Activated T-cell treated with anti-CD3 and anti-CD28 coated beads, Interleukin-2, amount 50 U/mL, for 4 hours (primary cell): Measurements from ENCODE around the gene TRIP13. TPM values are rescaled to one million over a fixed set of nuclear protein-coding genes. Genes with fewer than 3 reads are reported as not detected.
A peak's percentile ranks its signal among the peaks of the same experiment; 100 is the strongest.
"Not testable (repeated sequence)": the region's sequence is repeated elsewhere in the genome, so short reads cannot be mapped to it uniquely, and the experiment has no call there.

Experiments used
- ATAC-seq, 2 donors: fragments of 200-7000 bp; cut with Tn5 transposase; one replicate each; pipeline ENCODE4 v1.10.0; 2021
- DNase-seq: peaks from one replicate; pipeline ENCODE4 v3.0.0-alpha.2; 2020
- H3K27me3 Mint-ChIP-seq: one replicate; pipeline ENCODE4 v1.8.0; 2021; ENCODE audit warnings: low read depth, mixed read lengths
- H3K36me3 Mint-ChIP-seq: one replicate; pipeline ENCODE4 v1.8.0; 2022; ENCODE audit warnings: mixed read lengths; ENCODE audit not compliant: insufficient read depth
- H3K4me1 Mint-ChIP-seq: one replicate; pipeline ENCODE4 v1.8.0; 2021; ENCODE audit warnings: low read depth, mixed read lengths
- H3K4me3 Mint-ChIP-seq: one replicate; pipeline ENCODE4 v1.8.0; 2021; ENCODE audit warnings: mild to moderate bottlenecking, moderate library complexity, mixed read lengths
- H3K9me3 Mint-ChIP-seq: one replicate; pipeline ENCODE4 v1.8.0; 2021; ENCODE audit warnings: mixed read lengths
- total RNA-seq, 3 donors: library from RNA; stranded (reverse); gene quantifications; one replicate each; pipeline ENCODE4 v1.2.1, GENCODE V29; 2021

Gene TRIP13
- total RNA-seq, 3 donors from 2014 or later, result 11.2 to 21.5 (median 18.5) TPM

DNA sequence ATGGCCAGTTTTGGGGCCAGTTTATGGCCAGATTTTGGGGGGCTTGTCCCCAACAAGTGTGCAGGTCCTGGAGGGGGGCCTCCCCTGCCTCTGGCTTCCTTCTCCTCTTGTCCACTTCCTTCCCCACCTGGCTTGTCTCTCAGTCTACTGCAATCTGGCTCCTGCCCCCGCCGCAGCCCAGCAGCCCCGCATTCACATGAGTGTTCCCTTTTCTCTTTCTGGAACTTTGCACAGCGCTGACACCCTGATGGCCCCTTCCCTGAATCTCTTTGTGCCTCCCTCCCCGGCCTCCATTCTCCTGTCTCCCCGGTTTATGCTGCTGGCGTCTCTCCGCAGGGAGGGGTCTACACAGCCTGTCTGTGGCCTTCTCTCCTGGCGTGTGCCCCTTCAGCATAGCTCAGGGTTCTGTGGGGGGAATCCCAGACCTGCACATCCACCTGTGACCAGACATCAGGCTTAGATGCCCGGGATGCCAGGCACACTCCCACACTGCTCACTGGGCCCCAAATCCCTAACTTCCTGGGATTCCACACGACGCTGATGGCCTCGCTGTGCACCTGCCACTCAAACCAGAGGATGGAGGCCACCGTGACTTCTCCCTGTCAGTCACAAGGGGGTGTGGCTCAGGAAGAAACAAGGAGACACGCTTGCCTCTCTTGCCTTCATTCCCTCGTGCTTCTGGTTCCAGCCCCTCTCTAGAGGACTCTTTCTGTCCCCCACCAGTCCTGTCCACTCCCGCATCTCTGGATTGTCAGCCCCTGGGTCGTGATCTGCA is 17.5 kb downstream of the TRIP13 start:
- DNase-seq, result no peak
- Mint-ChIP-seq H3K4me3 (no peak overlapping the region), H3K36me3 (peaks cover 9% of the 10 kb centered on the region), H3K4me1 (peaks cover 12% of the 10 kb centered on the region), H3K27me3 (no peaks in the 10 kb centered on the region), H3K9me3 (no peaks in the 10 kb centered on the region)
- no peak for ATAC-seq

GRCh38 chr5:910769-911160 is 18.1 kb downstream of the TRIP13 start:
- no peak for ATAC-seq
- H3K4me1 Mint-ChIP-seq, result peaks cover 12% of the 10 kb centered on the region
- no peaks in the 10 kb centered on the region for H3K27me3 Mint-ChIP-seq
- no peaks in the 10 kb centered on the region for H3K9me3 Mint-ChIP-seq
- H3K36me3 Mint-ChIP-seq, result peaks cover 9% of the 10 kb centered on the region
- H3K4me3 Mint-ChIP-seq, result no peak overlapping the region
- DNase-seq, result no peak

DNA sequence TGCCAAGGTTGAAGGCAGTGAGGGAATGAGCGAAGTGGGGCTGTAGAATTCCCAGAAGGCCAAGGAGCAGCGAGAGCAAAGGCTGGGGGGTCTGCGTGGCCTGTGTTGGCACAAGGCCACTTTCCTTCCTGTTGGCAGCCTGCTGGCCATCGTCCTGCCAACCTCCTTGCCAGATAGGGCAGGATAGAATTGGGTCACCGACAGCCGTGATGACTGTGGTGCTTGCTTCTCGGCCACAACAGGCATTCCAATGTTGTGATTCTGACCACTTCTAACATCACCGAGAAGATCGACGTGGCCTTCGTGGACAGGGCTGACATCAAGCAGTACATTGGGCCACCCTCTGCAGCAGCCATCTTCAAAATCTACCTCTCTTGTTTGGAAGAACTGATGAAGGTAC is 18.9 kb downstream of the TRIP13 start:
- DNase-seq (no peak), ATAC-seq (no peak)
- H3K4me1 Mint-ChIP-seq, result peaks cover 12% of the 10 kb centered on the region
- no peaks in the 10 kb centered on the region for H3K9me3 Mint-ChIP-seq
- no peak overlapping the region for H3K4me3 Mint-ChIP-seq
- H3K27me3 Mint-ChIP-seq, result no peaks in the 10 kb centered on the region
- peaks cover 9% of the 10 kb centered on the region for H3K36me3 Mint-ChIP-seq

GRCh38 chr5:912280-913091 is 19.8 kb downstream of the TRIP13 start:
- DNase-seq, result peak; percentile 62
- Mint-ChIP-seq H3K9me3 (no peaks in the 10 kb centered on the region), H3K4me1 (peaks cover 12% of the 10 kb centered on the region), H3K27me3 (no peaks in the 10 kb centered on the region), H3K4me3 (peak overlapping the region; percentile 29), H3K36me3 (peaks cover 9% of the 10 kb centered on the region)
- ATAC-seq, result peak; percentile 90 to 96

DNA sequence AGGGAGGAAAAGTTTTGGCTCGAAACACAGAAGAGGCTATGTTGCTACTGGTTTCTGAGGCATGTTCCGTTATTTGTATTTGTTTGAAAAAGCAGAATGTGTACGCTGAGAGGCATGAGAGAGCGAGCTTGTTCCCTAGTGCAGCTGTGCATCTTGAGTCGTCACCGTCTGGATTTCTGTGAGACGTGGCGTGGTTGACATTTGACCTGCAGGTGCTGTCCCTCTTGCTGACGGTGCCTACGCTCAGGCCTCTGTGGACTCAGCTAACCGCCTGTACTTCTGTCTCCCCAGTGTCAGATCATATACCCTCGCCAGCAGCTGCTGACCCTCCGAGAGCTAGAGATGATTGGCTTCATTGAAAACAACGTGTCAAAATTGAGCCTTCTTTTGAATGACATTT is 21.5 kb downstream of the TRIP13 start:
- Mint-ChIP-seq H3K9me3 (no peaks in the 10 kb centered on the region), H3K4me1 (peaks cover 12% of the 10 kb centered on the region), H3K27me3 (no peaks in the 10 kb centered on the region), H3K36me3 (peaks cover 9% of the 10 kb centered on the region), H3K4me3 (no peak overlapping the region)
- ATAC-seq (no peak), DNase-seq (no peak)

GRCh38 chr5:914612-915011 is 21.9 kb downstream of the TRIP13 start:
- DNase-seq, result no peak
- Mint-ChIP-seq H3K9me3 (no peaks in the 10 kb centered on the region), H3K4me3 (no peak overlapping the region), H3K27me3 (no peaks in the 10 kb centered on the region), H3K36me3 (peaks cover 9% of the 10 kb centered on the region), H3K4me1 (peaks cover 12% of the 10 kb centered on the region)
- ATAC-seq, result no peak

- H3K36me3 Mint-ChIP-seq, ATAC-seq, H3K4me3 Mint-ChIP-seq, H3K27me3 Mint-ChIP-seq, H3K9me3 Mint-ChIP-seq, DNase-seq: not testable (repeated sequence)
- peaks cover 12% of the 10 kb centered on the region for H3K4me1 Mint-ChIP-seq
Observed at GRCh38 chr5:915346-915745, 22.7 kb downstream of the TRIP13 start.

- no peaks in the 10 kb centered on the region for H3K9me3 Mint-ChIP-seq
- no peaks in the 10 kb centered on the region for H3K27me3 Mint-ChIP-seq
- H3K36me3 Mint-ChIP-seq, result peaks cover 9% of the 10 kb centered on the region
- DNase-seq (no peak), ATAC-seq (no peak)
- peaks cover 12% of the 10 kb centered on the region for H3K4me1 Mint-ChIP-seq
- H3K4me3 Mint-ChIP-seq, result no peak overlapping the region
Observed at GRCh38 chr5:915946-916345, 23.3 kb downstream of the TRIP13 start.

DNA sequence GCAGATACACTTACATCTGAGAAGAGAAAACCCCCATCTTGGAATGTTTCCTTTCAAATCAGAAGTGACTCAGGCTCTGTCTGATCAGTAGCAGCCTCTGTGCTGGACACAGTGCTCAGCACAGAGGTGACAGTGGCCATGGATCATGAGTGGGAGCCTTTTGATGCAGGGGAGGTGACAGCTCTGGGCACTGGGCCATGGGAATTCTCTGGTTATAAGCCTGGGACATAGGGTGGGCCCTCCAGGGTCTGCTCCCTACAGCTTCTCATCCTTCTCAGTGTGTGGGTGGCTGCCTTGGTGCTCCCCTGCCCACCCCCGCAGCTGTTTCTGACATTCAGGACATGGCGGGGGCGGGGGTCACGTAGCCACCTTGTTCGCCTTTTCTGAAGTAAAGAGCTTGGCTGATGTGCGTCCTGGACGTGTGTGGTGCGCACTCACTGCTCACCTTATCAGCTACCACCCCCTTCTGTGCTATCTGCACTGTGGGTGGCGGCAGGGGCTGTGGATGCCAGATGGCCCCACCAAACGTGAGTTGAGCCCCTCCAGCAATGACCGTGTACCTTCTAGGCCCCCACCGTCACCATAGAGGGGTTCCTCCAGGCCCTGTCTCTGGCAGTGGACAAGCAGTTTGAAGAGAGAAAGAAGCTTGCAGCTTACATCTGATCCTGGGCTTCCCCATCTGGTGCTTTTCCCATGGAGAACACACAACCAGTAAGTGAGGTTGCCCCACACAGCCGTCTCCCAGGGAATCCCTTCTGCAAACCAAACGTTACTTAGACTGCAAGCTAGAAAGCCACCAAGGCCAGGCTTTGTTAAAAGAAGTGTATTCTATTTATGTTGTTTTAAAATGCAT is 24.0 kb downstream of the TRIP13 start:
- DNase-seq (no peak), ATAC-seq (no peak)
- no peaks in the 10 kb centered on the region for H3K27me3 Mint-ChIP-seq
- H3K9me3 Mint-ChIP-seq, result peaks cover 4% of the 10 kb centered on the region
- peaks cover 12% of the 10 kb centered on the region for H3K36me3 Mint-ChIP-seq
- no peak overlapping the region for H3K4me3 Mint-ChIP-seq
- H3K4me1 Mint-ChIP-seq, result peaks cover 12% of the 10 kb centered on the region

DNA sequence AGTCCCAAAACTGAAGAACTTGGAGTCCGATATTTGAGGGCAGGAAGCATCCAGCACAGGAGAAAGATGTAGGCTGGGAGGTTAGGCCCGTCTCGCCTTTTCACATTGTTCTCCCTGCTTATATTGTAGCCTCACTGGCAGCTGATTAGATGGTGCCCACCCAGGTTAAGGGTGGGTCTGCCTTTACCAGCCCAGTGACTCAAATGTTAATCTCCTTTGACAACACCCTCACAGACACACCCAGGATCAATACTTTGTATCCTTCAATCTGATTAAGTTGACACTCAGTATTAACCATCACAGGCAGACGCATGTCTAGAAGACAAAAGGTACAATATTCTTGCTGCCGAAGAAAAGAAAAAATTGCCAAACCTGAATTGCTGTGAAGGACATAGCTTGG is 26.0 kb downstream of the TRIP13 start:
- H3K27me3 Mint-ChIP-seq, H3K9me3 Mint-ChIP-seq, DNase-seq, H3K4me3 Mint-ChIP-seq, ATAC-seq, H3K36me3 Mint-ChIP-seq, H3K4me1 Mint-ChIP-seq: not testable (repeated sequence)

DNA sequence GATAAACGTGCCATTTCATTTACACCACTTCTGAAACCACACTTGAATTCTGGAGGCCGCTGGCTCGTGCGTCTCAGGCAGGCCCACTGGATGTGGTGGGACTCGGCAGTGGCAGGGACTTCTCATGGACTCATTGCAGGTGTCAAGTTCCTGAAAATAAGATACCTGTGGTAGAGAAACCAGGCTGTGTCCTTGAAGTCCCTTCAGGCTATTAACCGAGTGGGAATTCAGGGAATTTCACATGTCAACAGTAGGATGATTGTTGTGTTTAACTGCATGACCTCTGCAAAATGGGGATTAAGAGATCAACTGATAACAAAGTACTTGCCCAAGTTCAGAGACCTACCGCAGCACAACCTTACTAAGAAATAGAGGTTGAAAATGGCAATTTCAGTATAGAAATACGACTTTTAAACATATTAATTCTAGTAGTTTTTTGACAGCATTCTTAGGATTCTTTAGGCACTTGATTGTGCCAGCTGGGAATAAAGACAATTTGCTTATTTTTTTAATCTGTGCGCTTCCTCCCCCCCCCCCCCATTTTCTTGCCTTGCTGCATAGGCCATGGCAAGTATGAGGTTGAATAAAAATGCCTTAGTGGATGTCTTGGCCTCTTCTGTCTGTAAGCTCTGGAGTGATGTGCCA is 26.8 kb downstream of the TRIP13 start:
- H3K27me3 Mint-ChIP-seq, result no peaks in the 10 kb centered on the region
- DNase-seq, result no peak
- H3K4me1 Mint-ChIP-seq, result peaks cover 7% of the 10 kb centered on the region
- H3K4me3 Mint-ChIP-seq, result no peak overlapping the region
- H3K9me3 Mint-ChIP-seq, result peaks cover 4% of the 10 kb centered on the region
- H3K36me3 Mint-ChIP-seq, result peaks cover 7% of the 10 kb centered on the region
- ATAC-seq, result no peak

- Mint-ChIP-seq H3K4me3 (no peak overlapping the region), H3K4me1 (peaks cover 7% of the 10 kb centered on the region), H3K9me3 (peaks cover 4% of the 10 kb centered on the region), H3K36me3 (peaks cover 2% of the 10 kb centered on the region), H3K27me3 (no peaks in the 10 kb centered on the region)
- no peak for DNase-seq
- no peak for ATAC-seq
Observed at GRCh38 chr5:920321-920720, 27.6 kb downstream of the TRIP13 start.

DNA sequence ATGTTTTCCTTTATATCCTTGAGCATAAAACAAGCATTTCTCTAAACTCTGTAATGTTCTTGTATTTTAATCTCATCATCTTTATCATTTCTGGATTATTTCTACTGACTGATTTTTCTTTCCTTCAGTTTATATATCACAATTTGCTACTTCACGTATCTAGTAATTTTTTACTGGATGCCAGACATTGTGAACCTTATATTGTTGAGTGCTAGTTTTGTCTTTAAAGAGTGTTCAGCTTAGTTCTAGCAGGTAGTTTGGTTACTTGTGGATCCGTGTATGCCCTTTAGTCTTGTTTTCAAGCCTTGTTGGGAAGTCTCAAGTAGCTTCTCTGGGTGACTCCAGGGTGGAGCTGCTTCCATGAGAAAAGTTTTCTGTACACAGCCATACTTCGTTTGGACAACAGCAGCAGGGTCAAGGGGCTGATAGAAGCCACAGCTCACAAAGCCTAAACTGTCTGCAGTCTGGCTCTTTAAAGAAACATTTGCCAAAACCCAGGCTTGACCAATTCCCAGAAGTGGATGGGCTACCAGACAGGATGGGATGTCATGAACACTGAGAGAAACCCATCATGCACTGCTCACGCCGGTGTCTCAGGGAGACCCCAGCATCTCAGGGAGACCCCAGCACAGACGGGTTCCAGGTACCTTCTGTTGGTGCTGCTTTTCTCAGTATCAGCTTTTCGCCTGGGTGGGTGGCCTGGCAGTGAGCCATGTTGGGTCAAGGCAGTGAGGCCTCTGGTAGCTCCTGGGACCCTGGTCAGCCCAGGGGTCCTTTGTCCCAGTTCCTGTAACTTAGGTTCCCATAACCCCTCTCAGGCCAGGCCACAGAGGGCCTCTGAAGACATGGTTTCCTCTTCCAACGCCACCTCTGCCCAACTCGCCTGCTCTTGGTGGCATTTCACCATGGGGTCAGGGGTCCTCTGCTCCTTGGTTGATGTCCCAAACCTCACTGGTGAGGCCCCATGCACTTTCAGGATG is 29.1 kb downstream of the TRIP13 start:
- Mint-ChIP-seq H3K27me3 (peaks cover 8% of the 10 kb centered on the region), H3K36me3 (peaks cover 2% of the 10 kb centered on the region), H3K4me3 (no peak overlapping the region), H3K9me3 (peaks cover 4% of the 10 kb centered on the region), H3K4me1 (peaks cover 14% of the 10 kb centered on the region)
- no peak for DNase-seq
- ATAC-seq, result no peak
